ENCODE results near the gene GP5. TPM values are rescaled to one million over a fixed set of nuclear protein-coding genes. Genes with fewer than 3 reads are reported as not detected.

Gene GP5
- total RNA-seq, 1 experiment from 2014 or later: not detected

GRCh38 chr3:194395778-194396538, 3.1 kb downstream of the GP5 start:
- H3K23me2 ChIP-seq (ENCODE audit: insufficient read length, low read depth, low read length, poor library complexity, severe bottlenecking): peaks cover 11% of the 10 kb centered on the region
- H3K4me1 ChIP-seq (ENCODE audit: insufficient read depth, low read length): peaks cover 2% of the 10 kb centered on the region; the same call in 1 of the 2 replicates
- no peak overlapping the region for H3K23ac ChIP-seq (ENCODE audit: insufficient read length, low read depth, low read length)
- H2BK5ac ChIP-seq (ENCODE audit: insufficient read length, low read length): no peak overlapping the region
- no peak for TF ChIP-seq CTCF (conservative IDR thresholded peaks at IDR 0.05)
- Mint-ChIP-seq H3K27ac (peak overlapping the region in 2 of 3 experiments; percentile 28 to 44; a peak in 1 of 7 replicates), H3K4me1 (peaks cover 8 to 14% of the 10 kb centered on the region in 2 experiments), H3K36me3 (ENCODE audit: insufficient read depth in 1 of 3, low read depth in 3 of 3) (peaks cover 0 to 3% (median 0%) of the 10 kb centered on the region in 3 experiments; a peak in 4 of 7 replicates), H3K9me3 (peaks cover under 1 to 5% of the 10 kb centered on the region in 2 experiments; a peak in 3 of 5 replicates), H3K27me3 (ENCODE audit: low read depth) (peaks cover 2% of the 10 kb centered on the region; the same call in 1 of the 2 replicates), H3K4me3 (no peak overlapping the region)
- H3K4me2 ChIP-seq (ENCODE audit: insufficient read depth, insufficient read length, low read length): peak overlapping the region; percentile 62
- H3K56ac ChIP-seq (ENCODE audit: insufficient read length, low read depth, low read length): no peak overlapping the region
- H4K5ac ChIP-seq (ENCODE audit: insufficient read length, low read depth, low read length): no peak overlapping the region
- no peaks in the 10 kb centered on the region for H3K79me1 ChIP-seq (ENCODE audit: insufficient read depth, low read depth, low read length, poor library complexity, severe bottlenecking)
- H2BK15ac ChIP-seq (ENCODE audit: low read depth, low read length): no peak overlapping the region
- no peaks in the 10 kb centered on the region for H3K79me2 ChIP-seq (ENCODE audit: insufficient read depth, low read length)
- H2BK20ac ChIP-seq (ENCODE audit: low read depth, low read length, poor library complexity, severe bottlenecking): no peak overlapping the region
- H4K20me1 ChIP-seq (ENCODE audit: control insufficient read depth, insufficient read depth, insufficient read length): no peaks in the 10 kb centered on the region
- H2BK12ac ChIP-seq (ENCODE audit: insufficient read length, low read depth, low read length): no peak overlapping the region
- no peak overlapping the region for H4K91ac ChIP-seq (ENCODE audit: insufficient read length, low read depth, low read length)
- H3K27ac ChIP-seq (ENCODE audit: insufficient read length, low read depth, low read length): no peak overlapping the region
- no peak overlapping the region for H3K18ac ChIP-seq (ENCODE audit: insufficient read length, low read depth, low read length)
- H3K4ac ChIP-seq (ENCODE audit: low read depth, low read length): no peak overlapping the region
- H2AK5ac ChIP-seq (ENCODE audit: insufficient read length, low read length): no peak overlapping the region
- no peak overlapping the region for H3K14ac ChIP-seq (ENCODE audit: insufficient read depth, low read length)
- DNase-seq: peak; percentile 78
- no peak overlapping the region for H2BK120ac ChIP-seq (ENCODE audit: low read depth, low read length, poor library complexity, severe bottlenecking)
- H4K8ac ChIP-seq (replicated peaks; ENCODE audit: insufficient read length, low read depth, low read length): no peak overlapping the region
- no peak overlapping the region for H3T11ph ChIP-seq (ENCODE audit: low read length)
- no peaks in the 10 kb centered on the region for H3K9me3 ChIP-seq (ENCODE audit: control insufficient read depth, low read depth, low read length)
- H3K9ac ChIP-seq (ENCODE audit: extremely low read depth, insufficient read length, low read length): no peak overlapping the region
- H3K27me3 ChIP-seq (ENCODE audit: insufficient read depth, low read length): peaks cover 16% of the 10 kb centered on the region; the same call in 1 of the 2 replicates
- WGBS (ENCODE audit: extremely low coverage, insufficient read length, low lambda C conversion rate): no CpG with 5 or more reads among the region's 26 CpGs
- no peak overlapping the region for H2AFZ ChIP-seq (ENCODE audit: low read length)

Data from H9 (cell line).